ENCODE results near the gene TSHZ1.

- TF ChIP-seq CREB1 (CRISPR knock-in tag; IDR thresholded peaks at IDR 0.05; ENCODE audit: low read depth), result no peak
- no peak for TF ChIP-seq CTCF (conservative IDR thresholded peaks at IDR 0.05; ENCODE audit: low read depth in 2 of 2)
These were observed 18.4 kb downstream of the TSHZ1 start for GRCh38 chr18:75228967-75229366.

Data from GM23338 (cell line).